GM12865 (cell line): ENCODE data around the gene CHN1.

Experiments
- DNase-seq: peaks from one replicate; pipeline ENCODE4 v3.0.0; 2010; ENCODE audit warnings: low read depth
- H3K4me3 ChIP-seq: 2 replicates; pipeline ENCODE4 v1.5.1; 2011; ENCODE audit warnings: mild to moderate bottlenecking, low read depth, low read length, control low read depth
- CTCF ChIP-seq: IDR thresholded peaks from 2 replicates; pipeline ENCODE4 v1.5.1; 2011; ENCODE audit warnings: low read length, control low read depth, low read depth, inconsistent platforms; ENCODE audit not compliant: insufficient read depth; ENCODE audit errors: missing control alignments

The CHN1 gene

GRCh38 chr2:174882416-174882815 lies 122.8 kb downstream of the CHN1 start:
- no peak for TF ChIP-seq CTCF
- DNase-seq: no peak
- no peak overlapping the region for H3K4me3 ChIP-seq

GRCh38 chr2:174881678-174882077 lies 123.5 kb downstream of the CHN1 start:
- H3K4me3 ChIP-seq: no peak overlapping the region
- no peak for DNase-seq
- TF ChIP-seq CTCF: no peak

DNA sequence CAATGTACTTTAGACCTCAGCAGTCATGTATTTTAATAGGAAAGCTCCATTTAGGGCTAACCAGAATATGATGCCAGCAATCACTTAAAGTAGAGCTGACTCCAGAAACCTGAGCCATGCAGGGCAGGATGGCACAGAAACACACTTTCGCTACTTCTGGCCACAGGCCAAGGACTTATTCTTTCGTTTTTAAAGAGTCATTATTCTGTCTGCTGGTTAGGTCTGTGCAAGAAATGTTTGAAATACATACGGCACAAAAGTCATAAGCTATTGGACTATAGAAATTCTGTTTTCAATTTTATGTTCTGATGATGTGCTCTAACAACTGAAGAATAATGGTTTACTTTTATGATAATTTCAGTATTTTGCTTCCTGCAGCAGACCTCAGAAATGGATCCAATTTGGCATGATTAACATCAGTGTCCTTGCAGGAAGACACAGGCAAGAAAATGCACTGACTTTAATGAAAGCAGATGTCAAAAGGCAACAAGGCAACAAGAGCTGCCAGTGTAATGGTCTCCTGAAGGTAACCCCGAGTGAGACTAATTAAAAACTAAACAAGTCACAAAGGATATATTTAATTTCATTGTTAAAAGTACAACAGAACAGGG lies 126.5 kb downstream of the CHN1 start:
- DNase-seq: peak; percentile 7
- TF ChIP-seq CTCF: no peak
- no peak overlapping the region for H3K4me3 ChIP-seq

- no peak overlapping the region for H3K4me3 ChIP-seq
- no peak for TF ChIP-seq CTCF
- no peak for DNase-seq
Measured at GRCh38 chr2:174877751-174878150, 127.4 kb downstream of the CHN1 start.

DNA sequence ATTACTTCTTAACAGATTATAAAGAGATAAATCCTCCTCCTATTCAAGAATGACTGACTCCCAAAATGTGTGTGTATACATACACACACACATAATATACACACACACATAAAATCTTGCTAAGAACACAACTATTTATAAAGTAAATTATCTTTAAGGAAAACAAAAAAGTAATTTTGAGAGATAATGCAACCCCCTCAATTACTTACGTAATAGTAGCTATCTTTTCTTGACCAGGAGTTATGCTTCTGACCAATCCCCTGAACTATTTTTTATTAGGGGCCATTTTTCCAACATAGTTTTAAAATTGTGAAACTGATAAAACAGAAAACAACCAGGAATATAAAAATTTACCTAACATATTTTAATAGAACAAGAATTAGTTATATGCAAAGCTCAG lies 127.9 kb downstream of the CHN1 start:
- no peak for DNase-seq

DNA sequence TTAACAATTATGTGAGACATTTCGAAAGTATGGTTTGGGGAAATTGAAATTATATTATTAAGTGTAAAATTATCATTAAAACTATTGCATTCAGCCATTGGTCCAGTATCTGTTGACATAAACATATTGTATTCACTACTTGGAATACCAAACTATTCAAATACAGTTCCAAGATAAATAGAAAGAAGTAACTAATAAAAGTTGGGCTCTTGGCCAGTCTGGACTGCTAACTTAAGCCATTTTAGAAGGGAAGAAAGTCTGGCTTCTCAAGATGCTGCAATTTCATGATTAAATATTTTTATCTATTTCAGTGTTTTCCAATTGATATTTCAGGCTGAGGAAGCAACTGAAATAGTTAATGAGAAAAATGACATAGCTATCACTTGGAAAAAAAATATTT lies 131.1 kb downstream of the CHN1 start:
- no peak for DNase-seq
- no peak overlapping the region for H3K4me3 ChIP-seq
- TF ChIP-seq CTCF: no peak

More for the DNA sequence above, 127.9 kb downstream of the CHN1 start:
- no peak for TF ChIP-seq CTCF
- H3K4me3 ChIP-seq: no peak overlapping the region

DNA sequence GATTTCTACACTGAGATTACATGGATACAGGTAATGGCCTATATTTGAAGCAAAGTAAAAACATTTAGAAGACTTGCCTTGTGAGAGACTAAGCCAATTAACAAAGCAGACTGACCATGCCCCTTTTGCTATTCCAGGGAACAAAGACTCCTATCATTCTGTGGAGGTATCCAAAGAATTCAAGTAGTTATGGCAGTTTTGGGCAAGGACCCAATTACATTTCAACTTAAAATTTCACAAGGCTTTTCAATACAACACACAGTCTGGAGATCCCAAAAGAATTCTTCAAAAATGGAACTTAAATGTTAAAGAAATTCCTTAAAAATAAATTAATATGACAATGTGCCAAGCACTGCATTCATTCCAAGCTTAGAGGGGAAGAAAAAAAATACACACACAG lies 131.7 kb downstream of the CHN1 start:
- no peak overlapping the region for H3K4me3 ChIP-seq
- no peak for DNase-seq

More for the DNA sequence above, 131.7 kb downstream of the CHN1 start:
- TF ChIP-seq CTCF: no peak
